VCaP (cell line): ENCODE measurements around the gene PCDH12.
A peak's percentile ranks its signal among the peaks of the same experiment; 100 is the strongest.

Experiments
- H3K27ac ChIP-seq: fragments of 450-650 bp; 2 replicates; pipeline ENCODE4 v1.5.1; 2017
- CTCF ChIP-seq: fragments of 450-650 bp; conservative IDR thresholded peaks from 2 replicates; pipeline ENCODE4 v1.5.1; 2017; ENCODE audit warnings: mild to moderate bottlenecking, moderate library complexity

Gene PCDH12

GRCh38 chr5:141965071-141965470, 7.1 kb upstream of the PCDH12 start:
- no peak overlapping the region for H3K27ac ChIP-seq
- no peak for TF ChIP-seq CTCF

GRCh38 chr5:141963701-141964100, 5.7 kb upstream of the PCDH12 start:
- no peak overlapping the region for H3K27ac ChIP-seq
- TF ChIP-seq CTCF = no peak

- H3K27ac ChIP-seq = peak overlapping the region; percentile 33; the same call in 1 of the 2 replicates
These were observed 3.5 kb upstream of the PCDH12 start for GRCh38 chr5:141961466-141961865.

GRCh38 chr5:141960449-141961323, 2.7 kb upstream of the PCDH12 start:
- peak; percentile 85 for TF ChIP-seq CTCF
- peak overlapping the region; percentile 33; the same call in 1 of the 2 replicates for H3K27ac ChIP-seq

More at GRCh38 chr5:141961466-141961865, 3.5 kb upstream of the PCDH12 start:
- no peak for TF ChIP-seq CTCF

GRCh38 chr5:141960018-141960417, 2.0 kb upstream of the PCDH12 start:
- no peak overlapping the region for H3K27ac ChIP-seq
- TF ChIP-seq CTCF = 0 out of 2 replicates have a peak, but pooled peaks have one; percentile 3

GRCh38 chr5:141958546-141959172, 657 bp upstream of the PCDH12 start:
- TF ChIP-seq CTCF = no peak
- no peak overlapping the region for H3K27ac ChIP-seq

DNA sequence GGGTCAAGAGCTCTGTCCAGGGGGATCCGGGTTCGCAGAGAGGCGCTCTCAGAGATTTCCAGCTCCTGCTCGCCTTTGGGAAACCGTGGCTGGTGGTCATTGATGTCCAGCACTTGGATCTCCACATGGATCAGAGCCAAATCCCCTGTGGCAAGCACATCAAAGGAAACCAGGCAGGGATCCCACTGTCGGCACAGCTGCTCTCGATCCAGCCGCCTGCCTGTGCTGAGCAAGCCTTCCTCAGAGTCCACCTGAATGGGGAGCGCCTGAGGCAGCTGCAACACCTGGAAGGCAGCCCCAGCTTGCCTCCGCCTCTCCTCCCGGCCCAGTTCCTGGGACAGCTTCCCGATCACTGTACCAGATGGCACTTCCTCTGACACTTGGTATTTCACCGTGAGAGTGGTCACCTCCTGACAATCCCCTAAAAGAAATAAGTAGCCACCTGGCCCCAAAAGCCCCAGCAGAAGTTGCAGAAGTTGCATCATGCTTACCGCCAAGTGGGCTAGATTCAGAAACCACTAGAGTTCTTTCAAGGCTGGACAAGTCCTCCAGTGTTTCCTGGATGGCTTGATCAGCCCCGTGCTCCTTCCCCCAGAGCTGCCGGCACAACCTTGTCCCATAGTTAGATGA, 520 bp downstream of the PCDH12 start:
- no peak for TF ChIP-seq CTCF
- no peak overlapping the region for H3K27ac ChIP-seq
